Renal pelvis (tissue), 12 donors: Measurements from ENCODE around the gene PXMP4. TPM values are rescaled to one million over a fixed set of nuclear protein-coding genes. Genes with fewer than 3 reads are reported as not detected.
A peak's percentile ranks its signal among the peaks of the same experiment; 100 is the strongest.
"Not testable (repeated sequence)": the region's sequence is repeated elsewhere in the genome, so short reads cannot be mapped to it uniquely, and the experiment has no call there.

Experiments used
- DNase-seq: peaks from one replicate; pipeline ENCODE4 v3.0.0-alpha.2; 2013
- long read RNA-seq, 16 experiments: transcript quantifications; one replicate each; lab custom pipeline, GENCODE V29; 2026
- polyA plus RNA-seq, 3 donors: library from polyadenylated mRNA; unstranded; fragments of 120-200 nt; gene quantifications; one replicate each; pipeline ENCODE4 v1.2.1, GENCODE V29; 2013; ENCODE audit not compliant: insufficient read length in 3 of 3

The PXMP4 gene, protein sequence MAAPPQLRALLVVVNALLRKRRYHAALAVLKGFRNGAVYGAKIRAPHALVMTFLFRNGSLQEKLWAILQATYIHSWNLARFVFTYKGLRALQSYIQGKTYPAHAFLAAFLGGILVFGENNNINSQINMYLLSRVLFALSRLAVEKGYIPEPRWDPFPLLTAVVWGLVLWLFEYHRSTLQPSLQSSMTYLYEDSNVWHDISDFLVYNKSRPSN
- 10 to 100 TPM in 1 of 3 donors, 1 to 10 TPM in 2; 8.1 to 11.8 (median 8.9) TPM for polyA plus RNA-seq
- long read RNA-seq, donor 1, full-length matches to known transcripts: 2 of 2 reads
- long read RNA-seq, donor 1, partial matches to known transcripts: 0 of 2 reads
- long read RNA-seq, donor 1, other reads (novel, unspliced or antisense): 0 of 2 reads
- long read RNA-seq, donor 2, full-length matches to known transcripts: 4 of 4 reads
- long read RNA-seq, donor 2, partial matches to known transcripts: 0 of 4 reads
- long read RNA-seq, donor 2, other reads (novel, unspliced or antisense): 0 of 4 reads
- long read RNA-seq, donor 3, full-length matches to known transcripts: 3 of 3 reads
- long read RNA-seq, donor 3, partial matches to known transcripts: 0 of 3 reads
- long read RNA-seq, donor 3, other reads (novel, unspliced or antisense): 0 of 3 reads
- long read RNA-seq, donor 4, full-length matches to known transcripts: 2 of 2 reads
- long read RNA-seq, donor 4, partial matches to known transcripts: 0 of 2 reads
- long read RNA-seq, donor 4, other reads (novel, unspliced or antisense): 0 of 2 reads
- long read RNA-seq, donor 5, full-length matches to known transcripts: 4 of 4 reads
- long read RNA-seq, donor 5, partial matches to known transcripts: 0 of 4 reads
- long read RNA-seq, donor 5, other reads (novel, unspliced or antisense): 0 of 4 reads
- long read RNA-seq, donor 6, full-length matches to known transcripts: 4 of 4 reads
- long read RNA-seq, donor 6, partial matches to known transcripts: 0 of 4 reads
- long read RNA-seq, donor 6, other reads (novel, unspliced or antisense): 0 of 4 reads
- long read RNA-seq, donor 7, full-length matches to known transcripts: 6 of 6 reads
- long read RNA-seq, donor 7, partial matches to known transcripts: 0 of 6 reads
- long read RNA-seq, donor 7, other reads (novel, unspliced or antisense): 0 of 6 reads
- long read RNA-seq, donor 8, full-length matches to known transcripts: 3 of 3 reads
- long read RNA-seq, donor 8, partial matches to known transcripts: 0 of 3 reads
- long read RNA-seq, donor 8, other reads (novel, unspliced or antisense): 0 of 3 reads
- long read RNA-seq, donor 9, full-length matches to known transcripts: 7 of 7 reads
- long read RNA-seq, donor 9, partial matches to known transcripts: 0 of 7 reads
- long read RNA-seq, donor 9, other reads (novel, unspliced or antisense): 0 of 7 reads
- long read RNA-seq, donor 10, full-length matches to known transcripts: 3 of 3 reads
- long read RNA-seq, donor 10, partial matches to known transcripts: 0 of 3 reads
- long read RNA-seq, donor 10, other reads (novel, unspliced or antisense): 0 of 3 reads
- long read RNA-seq, donor 11, full-length matches to known transcripts: 3 of 3 reads
- long read RNA-seq, donor 11, partial matches to known transcripts: 0 of 3 reads
- long read RNA-seq, donor 11, other reads (novel, unspliced or antisense): 0 of 3 reads
- long read RNA-seq, donor 12, full-length matches to known transcripts: 4 of 4 reads
- long read RNA-seq, donor 12, partial matches to known transcripts: 0 of 4 reads
- long read RNA-seq, donor 12, other reads (novel, unspliced or antisense): 0 of 4 reads
- long read RNA-seq, donor 13, full-length matches to known transcripts: 2 of 2 reads
- long read RNA-seq, donor 13, partial matches to known transcripts: 0 of 2 reads
- long read RNA-seq, donor 13, other reads (novel, unspliced or antisense): 0 of 2 reads
- long read RNA-seq, donor 14, full-length matches to known transcripts: 7 of 7 reads
- long read RNA-seq, donor 14, partial matches to known transcripts: 0 of 7 reads
- long read RNA-seq, donor 14, other reads (novel, unspliced or antisense): 0 of 7 reads
- long read RNA-seq, donor 15, full-length matches to known transcripts: 7 of 7 reads
- long read RNA-seq, donor 15, partial matches to known transcripts: 0 of 7 reads
- long read RNA-seq, donor 15, other reads (novel, unspliced or antisense): 0 of 7 reads
- long read RNA-seq, donor 16, full-length matches to known transcripts: 6 of 6 reads
- long read RNA-seq, donor 16, partial matches to known transcripts: 0 of 6 reads
- long read RNA-seq, donor 16, other reads (novel, unspliced or antisense): 0 of 6 reads

DNA sequence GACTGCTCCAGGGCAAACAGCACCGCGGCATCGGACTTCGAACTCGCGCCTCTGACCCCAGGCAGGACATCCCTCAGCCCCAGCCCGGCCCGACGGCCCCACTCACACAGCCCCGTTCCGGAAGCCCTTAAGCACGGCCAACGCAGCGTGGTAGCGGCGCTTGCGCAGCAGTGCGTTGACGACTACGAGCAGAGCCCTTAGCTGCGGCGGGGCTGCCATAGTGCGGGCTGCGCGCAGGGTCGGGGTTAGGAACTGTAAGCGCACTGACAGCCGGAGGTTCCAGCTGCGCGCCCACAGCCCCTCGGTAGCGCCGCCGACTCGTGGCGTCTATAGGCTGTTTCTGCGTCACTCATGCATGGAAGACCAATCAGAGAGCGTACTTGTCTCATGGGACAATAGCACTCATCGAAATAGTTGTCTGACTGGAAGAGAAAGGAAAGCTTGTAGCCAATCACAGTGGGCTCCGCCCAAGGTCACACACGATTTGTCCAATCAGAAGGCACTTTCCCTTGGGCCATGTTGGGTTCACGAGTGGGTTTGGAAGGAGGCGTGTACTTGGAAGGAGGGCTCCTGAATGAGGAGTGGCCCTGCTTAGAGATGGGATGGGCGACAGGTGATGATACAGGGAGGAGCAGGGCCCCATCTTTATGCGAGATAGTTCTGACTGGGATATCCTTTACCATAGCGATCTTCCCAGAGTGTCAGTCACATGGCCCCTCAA lies at the start of gene PXMP4:
Gene PXMP4 (minus strand): TSS at position 322 of the 721 bp plus-strand sequence. CDS start 103 bp downstream, at position 219.
- peak; percentile 93 for DNase-seq

DNA sequence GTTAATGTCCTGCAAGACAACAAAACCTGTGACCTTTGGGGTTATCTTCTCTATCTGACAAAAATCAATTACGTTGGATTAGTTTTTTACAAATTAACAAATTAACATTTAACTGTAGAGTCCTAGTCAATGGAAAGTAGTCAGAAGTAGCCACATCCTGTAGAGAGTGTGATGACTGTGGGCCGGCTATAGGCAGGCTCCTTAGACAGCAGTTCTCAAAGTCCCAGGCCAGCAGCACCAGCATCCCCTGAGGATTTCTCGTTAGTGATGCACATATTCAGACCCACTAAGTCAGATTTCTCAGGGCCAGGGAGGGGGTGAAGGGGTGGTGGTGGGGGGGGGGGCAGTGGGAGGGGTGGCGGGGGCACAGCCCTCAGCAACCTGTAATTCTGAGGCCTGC lies 48.9 kb upstream of the PXMP4 start:
- no peak for DNase-seq

DNA sequence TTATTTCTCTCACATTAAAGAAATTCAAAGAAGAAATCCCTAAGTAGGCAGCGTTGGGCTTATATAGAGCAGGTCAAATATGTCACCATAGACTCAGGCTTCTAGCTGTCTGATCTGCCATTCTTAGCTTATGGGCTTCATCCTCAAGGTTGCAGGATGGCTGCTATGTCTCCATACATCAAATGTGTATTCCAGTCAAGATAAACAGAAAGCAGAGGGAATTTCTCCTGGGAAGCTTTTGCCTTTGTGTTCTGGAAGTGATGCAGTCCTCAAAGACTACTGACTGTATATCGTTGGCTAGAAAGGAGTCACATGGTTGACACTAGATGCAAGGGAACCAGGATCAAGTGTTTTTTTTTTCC lies 47.6 kb upstream of the PXMP4 start:
- no peak for DNase-seq

DNA sequence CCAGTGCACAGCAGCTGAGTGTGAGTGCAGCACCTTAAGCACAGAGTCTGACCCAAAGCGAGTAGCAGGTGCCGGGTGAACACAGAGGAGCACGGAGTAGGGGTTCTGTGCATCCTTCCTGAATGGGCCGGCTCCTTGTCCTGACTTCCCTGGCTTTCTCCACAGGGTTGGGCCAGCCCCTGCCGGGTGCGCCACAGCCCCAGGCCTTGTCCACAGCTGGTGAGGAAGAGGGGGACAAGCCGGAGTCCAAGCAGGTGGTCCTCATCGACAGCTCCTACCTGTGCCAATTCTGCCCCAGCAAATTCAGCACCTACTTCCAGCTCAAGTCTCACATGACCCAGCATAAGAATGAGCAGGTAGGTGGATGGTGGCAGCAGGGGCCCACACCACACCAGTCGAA lies 46.6 kb upstream of the PXMP4 start:
- no peak for DNase-seq

DNA sequence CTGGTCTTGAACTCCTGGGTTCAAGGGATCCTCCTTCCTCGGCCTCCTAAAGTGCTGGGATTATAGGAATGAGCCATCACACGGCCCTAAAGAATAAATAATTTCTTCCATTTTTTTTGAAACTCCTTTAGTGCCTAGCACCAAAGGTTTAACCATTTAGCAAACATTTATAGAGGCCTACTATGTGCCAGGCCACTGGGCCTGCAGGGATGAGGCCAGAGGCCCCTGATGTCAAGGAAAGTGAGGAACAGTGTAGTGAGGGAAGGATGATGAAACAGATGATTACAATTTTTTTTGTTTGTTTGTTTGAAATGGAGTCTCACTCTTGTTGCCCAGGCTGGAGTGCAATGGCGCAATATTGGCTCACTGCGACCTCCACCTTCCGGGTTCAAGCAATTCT lies 45.5 kb upstream of the PXMP4 start:
- DNase-seq: no peak

DNA sequence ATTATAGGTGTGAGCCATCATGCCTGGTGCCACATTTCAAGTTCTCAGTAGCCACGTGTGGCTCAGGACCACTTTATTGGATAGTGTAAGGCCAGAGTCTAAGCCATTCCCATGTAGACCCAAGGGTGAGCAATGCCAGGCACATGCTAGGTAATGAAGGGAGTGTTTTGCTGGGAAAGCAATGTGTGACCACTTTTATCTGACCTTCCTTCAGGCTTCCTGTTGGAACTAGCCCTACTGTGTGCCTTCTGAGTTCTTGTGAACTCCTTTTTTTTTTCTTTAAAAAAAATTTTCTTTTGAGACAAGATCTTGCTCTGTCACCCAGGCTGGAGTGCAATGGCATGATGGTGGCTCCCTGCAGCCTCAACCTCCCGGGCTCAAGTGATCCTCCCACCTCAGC lies 45.0 kb upstream of the PXMP4 start:
- DNase-seq: no peak

DNA sequence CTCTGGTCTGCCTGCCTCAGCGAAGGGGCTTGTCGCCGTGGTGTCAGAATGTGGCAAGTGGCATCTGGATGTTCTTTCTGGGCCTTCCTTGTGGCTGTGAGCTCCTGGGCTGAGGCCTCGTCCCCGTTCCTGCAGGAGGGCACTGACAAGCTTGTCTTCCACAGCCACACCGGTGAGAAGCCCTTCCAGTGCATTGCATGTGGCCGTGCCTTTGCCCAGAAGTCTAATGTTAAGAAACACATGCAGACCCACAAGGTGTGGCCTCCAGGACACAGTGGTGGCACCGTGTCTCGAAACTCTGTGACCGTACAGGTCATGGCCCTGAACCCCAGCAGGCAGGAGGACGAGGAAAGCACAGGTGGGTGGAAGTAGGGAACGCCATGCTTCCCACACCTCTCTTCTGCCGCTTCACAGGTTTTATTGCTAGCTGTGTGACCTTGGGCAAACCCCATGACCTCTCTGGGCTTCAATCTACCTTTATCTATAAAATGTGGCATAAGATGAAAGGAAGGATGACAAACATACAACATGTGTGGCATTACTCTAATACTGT lies 41.7 kb upstream of the PXMP4 start:
- DNase-seq: no peak

DNA sequence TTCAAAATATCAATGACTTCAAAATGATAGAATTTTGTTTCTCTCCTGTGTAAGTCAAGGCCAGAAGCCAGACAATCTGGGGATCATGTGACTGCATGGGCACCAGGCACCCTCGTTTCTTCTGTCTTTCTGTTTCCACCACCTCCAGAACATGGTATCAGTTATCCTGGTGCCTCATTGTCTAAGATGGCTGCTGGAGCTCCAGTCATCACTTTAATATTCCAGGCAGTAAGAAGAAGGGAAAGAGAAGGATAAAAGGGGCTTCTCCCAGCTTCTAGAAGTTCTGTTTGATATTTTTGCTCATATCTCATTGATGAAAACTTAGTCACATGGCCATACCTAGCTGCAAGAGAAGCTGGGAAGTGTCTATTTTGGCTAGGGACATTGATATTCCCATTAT lies 37.3 kb upstream of the PXMP4 start:
- DNase-seq: no peak

DNA sequence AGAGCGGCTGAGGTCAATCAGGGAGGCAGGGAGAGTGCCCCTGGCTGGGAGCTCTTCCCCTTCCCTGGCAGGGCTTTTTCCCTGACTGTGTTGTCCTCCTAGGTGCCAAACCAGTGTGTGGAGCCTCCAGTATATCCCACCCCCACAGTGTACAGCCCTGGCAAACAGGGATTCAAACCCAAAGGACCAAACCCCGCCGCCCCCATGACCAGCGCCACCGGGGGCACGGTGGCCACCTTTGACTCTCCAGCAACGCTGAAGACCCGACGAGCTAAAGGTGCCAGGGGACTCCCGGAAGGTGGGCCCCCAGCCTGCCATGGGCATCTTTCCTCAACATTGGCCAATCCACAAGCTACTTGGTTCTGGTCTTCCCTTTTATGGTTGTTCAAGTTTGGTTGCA lies 36.9 kb upstream of the PXMP4 start:
- no peak for DNase-seq

DNA sequence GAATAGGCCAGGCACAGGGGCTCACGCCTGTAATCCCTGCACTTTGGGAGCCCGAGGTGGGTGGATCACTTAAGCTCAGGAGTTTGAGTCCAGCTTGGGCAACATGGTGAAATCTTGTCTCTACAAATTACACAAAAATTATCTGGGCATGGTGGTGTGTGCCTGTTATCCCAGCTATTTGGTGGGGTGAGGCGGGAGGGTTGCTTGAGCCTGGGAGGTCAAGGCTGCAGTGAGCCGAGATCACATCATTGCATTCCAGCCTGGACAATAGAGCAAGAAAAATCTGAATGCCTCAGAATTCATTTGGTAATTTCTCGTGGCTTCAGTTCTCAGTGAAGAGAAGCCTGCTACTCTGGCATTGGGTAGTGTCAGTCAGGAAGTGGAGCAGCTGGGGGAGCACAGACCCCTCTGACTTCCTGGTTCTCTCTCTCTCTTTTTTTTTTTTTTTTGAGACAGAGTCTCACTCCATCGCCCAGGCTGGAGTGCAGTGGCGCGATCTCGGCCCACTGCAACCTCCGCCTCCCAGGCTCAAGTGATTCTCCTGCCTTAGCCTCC lies 35.9 kb upstream of the PXMP4 start:
- not testable (repeated sequence) for DNase-seq

DNA sequence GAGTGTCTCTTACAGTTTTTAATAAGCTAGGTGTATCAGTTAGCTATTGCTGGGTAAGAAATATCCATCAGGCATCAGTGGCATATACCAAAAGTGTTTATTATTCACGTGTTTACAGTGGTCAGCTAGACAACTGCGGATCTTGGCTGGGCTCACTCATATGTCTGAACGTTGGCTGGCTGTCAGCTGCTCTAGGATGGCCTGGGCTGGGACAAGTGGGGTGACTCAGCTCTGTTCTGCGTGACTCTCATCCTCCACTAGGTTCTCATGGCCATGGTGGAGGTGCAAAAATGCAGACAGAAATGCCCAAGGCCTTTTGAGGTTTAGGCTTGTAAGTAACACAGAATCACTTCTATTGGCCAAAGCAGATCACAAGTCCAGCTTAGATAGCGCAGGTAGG lies 33.7 kb upstream of the PXMP4 start:
- no peak for DNase-seq

DNA sequence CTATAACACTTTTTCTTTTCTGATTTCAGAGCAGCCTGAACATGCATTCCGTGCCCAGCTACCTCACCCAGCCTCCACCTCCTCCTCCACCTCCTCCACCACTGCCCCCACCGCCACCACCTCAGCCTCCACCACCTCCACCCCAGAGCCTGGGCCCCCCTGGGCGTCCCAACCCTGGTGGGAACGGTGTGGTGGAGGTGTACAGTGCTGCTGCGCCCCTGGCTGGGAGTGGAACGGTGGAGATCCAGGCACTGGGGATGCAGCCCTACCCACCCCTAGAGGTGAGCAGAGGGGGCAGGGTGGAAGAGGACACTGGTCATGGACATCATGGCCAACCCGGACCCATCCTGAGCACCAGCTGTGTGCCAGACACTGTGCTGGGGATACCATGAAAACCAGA lies 33.0 kb upstream of the PXMP4 start:
- no peak for DNase-seq

DNA sequence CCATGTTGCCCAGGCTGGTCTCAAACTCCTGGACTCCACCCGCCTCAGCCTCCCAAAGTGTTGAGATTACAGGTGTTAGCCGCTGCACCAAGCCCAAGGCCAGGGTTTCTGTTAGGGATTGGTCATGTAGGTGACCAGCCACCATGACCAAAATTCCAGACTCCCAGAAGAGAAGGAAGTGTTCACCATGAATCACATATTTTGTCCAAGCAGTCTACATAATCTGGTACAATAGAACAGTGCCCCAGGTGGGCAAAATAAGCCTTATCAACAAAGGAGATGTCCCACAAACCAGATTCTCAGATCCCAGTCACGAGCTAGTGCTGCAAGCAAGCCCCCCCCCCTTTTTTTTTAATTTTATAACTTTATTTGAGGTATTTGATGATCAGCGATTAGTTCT lies 31.7 kb upstream of the PXMP4 start:
- no peak for DNase-seq

DNA sequence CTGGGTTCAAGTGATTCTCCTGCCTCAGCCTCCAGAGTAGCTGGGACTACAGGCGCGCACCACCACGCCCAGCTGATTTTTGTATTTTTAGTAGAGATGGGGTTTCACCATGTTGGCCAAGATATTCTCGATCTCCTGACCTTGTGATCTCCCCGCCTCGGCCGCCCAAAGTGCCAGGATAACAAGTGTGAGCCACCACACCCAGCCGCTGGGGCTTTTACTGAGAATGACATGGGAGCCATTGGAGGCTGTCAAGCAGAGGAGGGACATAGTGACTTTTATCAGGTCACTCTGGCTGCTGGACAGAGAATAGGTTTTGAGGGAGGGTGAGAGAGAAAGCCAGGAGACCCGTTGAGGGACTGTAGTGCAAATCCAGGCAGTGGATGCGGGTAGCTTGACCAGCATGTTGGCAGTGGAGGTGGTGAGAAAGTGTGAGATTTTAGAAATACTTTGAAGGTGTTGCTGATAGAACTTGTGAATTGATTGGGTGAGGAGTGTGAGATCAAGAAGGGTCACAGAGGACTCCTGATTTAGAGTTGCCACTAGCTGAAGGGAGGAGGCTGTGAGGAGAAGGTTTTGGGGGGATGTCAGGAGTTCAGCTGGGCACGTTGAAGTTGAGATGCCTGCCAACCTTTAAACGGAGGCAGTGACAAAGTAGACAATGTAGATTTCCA lies 26.4 kb upstream of the PXMP4 start:
- no peak for DNase-seq

DNA sequence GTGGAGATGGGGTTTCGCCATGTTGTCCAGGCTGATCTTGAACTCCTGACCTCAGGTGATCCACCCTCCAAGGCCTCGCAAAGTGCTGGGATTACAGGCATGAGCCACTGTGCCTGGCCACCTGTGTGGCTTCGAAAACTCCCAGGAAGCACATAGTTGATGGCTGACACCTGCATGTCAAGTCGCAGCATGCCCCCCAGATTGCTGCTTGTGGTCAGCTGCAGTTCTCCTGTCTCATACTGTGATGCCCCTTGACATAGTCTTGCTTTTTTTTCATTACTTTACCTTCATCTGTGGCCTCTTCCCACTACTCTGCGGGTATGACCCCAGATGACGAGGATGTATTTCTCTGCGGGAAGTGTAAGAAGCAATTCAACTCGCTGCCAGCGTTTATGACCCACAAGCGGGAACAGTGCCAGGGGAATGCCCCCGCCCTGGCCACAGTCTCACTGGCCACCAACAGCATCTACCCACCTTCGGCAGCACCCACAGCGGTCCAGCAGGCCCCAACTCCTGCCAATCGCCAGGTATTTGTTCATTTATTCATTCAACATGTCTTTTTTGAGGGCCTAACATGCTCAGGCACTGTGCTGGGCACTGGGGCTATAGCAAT lies 24.8 kb upstream of the PXMP4 start:
- no peak for DNase-seq

DNA sequence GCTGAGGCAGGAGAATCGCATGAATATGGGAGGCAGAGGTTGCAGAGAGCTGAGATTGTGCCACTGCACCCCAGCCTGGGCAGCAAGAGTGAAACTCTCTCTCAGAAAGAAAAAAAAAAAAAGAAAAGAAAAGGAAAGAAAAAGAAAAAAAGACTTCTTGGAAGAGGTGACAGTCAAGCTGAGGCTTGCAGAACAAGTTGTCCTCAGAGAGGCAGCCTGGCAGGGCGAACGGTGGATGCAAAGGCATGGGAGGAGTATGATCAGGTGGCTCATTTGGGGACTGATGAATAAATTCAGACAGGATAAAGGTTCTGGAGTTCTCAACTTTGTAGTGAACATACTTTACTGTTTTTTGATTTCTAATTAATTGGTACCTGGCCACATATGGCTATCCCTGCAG lies 24.1 kb upstream of the PXMP4 start:
- no peak for DNase-seq

DNA sequence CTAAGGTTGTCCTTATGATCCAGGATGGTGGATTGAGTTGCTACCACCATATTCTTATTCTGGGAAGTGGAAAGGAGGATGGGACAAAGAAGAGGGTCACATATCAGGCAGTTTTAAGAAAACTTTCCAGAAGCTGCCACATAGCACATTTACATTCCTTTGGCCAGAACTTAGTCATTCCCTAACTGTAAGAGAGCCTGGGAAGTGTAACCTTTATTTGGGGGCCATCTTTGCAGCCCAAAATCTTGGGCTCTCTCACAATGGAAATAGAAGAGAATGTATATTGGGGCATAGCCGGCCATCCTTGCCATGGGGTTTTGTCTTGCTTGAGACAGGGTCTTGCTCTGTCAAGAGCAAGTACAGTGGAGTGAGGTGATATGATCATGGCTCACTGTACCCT lies 20.1 kb upstream of the PXMP4 start:
- DNase-seq: no peak

DNA sequence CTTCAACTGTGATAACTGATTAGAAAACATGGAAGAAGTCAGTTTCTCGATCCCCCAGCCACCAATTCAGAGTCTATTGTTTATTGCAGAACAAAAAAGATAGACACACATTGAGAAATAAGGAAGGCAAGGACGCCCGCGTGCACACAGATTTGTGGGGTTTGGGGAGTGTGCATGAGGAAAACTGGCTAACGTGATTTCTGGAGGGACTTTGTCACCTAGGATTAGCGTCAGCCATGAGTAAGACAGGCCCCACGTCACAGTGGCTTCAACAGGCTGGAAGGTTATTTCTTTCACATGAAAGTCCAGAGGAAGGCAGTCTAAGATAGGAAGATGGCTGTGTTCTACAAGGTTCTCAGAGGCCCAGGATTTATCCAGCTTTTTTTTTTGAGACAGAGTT lies 19.4 kb upstream of the PXMP4 start:
- no peak for DNase-seq
